CD4-positive, alpha-beta T cell treated with Interleukin-17A for 4 hours (primary cell): ENCODE measurements around the gene RPRD2.
A peak's percentile ranks its signal among the peaks of the same experiment; 100 is the strongest.
"Not testable (repeated sequence)": the region's sequence is repeated elsewhere in the genome, so short reads cannot be mapped to it uniquely, and the experiment has no call there.

Experiments used
- DNase-seq: peaks from one replicate; pipeline ENCODE4 v3.0.0-alpha.2; 2020; ENCODE audit warnings: mixed read lengths

RPRD2 gene

GRCh38 chr1:150392627-150393026 is 28.7 kb downstream of the RPRD2 start:
- no peak for DNase-seq

DNA sequence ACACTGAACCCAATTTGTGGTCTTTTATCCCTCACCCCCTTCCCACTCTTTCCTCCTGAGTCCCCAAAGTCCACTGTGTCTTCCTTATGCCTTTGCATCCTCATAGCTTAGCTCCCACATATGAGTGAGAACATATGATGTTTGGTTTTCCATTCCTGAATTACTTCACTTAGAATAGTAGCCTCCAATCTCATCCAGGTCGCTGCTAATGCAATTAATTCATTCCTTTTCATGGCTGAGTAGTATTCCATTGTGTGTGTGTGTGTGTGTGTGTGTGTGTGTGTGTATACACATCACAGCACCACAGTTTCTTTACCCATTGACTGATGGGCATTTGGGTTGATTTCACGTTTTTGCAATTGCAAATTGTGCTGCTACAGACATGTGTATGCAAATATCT is 31.2 kb downstream of the RPRD2 start:
- not testable (repeated sequence) for DNase-seq

GRCh38 chr1:150397392-150398032 is 33.6 kb downstream of the RPRD2 start:
- DNase-seq, result no peak

DNA sequence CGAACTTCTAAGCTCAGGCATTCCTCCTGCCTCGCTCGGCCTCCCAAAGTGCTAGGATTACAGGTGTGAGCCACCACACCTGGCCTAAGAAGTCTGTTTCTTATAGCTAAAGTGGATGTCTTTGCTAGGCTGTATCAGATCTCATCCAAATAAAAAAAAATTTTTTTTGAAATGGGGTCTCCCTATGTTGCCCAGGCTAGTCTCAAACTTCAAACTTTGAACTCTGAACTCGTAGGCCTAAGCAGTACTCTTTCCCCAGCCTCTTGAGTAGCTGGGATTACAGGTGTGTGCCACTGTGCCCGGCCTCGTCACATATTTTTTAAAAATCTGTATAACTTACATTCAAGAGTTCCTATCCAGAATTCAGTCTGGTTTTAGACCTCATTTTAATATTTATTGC is 40.5 kb downstream of the RPRD2 start:
- no peak for DNase-seq

DNA sequence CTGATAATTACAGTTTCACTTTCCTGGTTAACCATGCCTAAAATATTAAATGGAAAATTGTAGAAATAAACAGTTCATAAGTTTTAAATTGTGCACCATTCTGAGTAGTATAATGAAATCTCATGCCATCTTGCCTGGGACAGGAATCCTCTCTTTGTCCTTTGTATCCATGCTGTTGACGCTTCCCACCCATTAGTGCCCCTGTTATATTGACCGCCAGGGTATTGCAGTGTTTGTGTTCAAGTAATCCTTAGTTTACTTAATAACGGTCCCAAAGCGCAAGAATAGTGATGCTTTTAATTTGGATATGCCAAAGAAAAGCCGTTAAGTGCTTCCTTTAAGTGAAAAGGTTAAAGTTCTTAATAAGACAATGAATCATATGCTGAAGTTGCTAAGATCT is 41.7 kb downstream of the RPRD2 start:
- no peak for DNase-seq

- no peak for DNase-seq
Observed at GRCh38 chr1:150406483-150406882, 42.5 kb downstream of the RPRD2 start.

- no peak for DNase-seq
Observed at GRCh38 chr1:150407330-150407729, 43.4 kb downstream of the RPRD2 start.

DNA sequence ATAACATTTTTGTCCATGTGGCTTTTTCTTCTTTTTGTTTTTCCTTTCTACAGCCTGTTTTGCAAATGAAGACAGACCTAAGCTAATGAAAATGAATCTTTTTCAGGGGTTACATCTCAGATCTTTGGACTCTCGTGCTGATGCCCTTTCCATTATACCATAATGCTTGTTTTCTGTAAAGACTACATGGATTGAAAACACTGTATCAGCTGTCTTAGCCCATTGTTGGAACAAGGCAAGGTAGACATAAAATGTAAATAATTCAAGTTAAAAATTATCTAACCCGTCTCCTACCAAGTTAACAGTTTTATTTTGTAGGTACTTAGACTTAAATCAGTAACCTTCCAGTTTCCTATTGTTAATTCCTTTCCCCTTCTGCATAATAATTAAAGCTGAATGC is 44.9 kb downstream of the RPRD2 start:
- no peak for DNase-seq

- no peak for DNase-seq
Observed at GRCh38 chr1:150409504-150410362, 45.8 kb downstream of the RPRD2 start.

DNA sequence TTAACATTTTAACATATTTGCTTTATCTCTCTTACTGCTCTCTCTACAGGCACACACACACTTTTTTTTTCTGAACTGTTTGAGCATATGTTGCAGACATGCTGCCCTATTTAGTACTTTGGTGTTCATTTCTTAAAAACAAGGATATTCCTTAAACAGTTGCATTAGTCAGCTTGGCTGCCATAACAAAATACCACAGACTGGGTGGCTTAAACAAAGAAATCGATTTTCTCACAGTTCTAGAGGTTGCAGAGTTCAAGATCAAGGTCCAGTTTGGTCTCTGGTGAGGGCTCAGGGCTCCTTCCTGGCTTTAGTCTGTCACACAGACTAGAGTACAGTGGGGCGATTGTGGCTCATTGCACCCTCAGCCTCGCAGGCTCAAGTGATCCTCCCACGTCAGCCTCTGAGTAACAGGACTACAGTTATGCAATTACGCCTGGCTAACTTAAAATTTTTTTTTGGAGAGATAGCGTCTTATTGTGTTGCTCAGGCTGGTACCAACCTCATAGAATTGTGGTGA is 46.7 kb downstream of the RPRD2 start:
- DNase-seq, result no peak

DNA sequence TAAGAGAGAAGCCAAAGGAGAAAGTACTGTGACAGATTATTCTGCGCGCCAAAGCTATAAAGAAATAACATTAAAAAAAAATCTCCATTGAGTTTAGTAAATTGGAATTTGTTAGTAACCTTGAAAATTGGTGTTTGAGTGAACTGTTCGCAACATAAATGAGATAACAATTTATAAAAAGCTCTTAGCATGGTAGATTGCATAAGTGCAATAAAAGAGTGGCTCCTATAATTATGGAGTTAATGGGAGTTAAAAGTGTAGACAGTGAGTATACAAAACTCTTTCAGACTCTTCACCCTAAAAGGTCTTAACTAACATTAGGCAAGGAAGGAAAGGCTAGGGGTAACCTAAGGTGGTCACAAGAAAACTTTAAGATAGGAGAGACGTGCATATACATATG is 50.6 kb downstream of the RPRD2 start:
- no peak for DNase-seq

GRCh38 chr1:150415800-150416199 is 51.9 kb downstream of the RPRD2 start:
- no peak for DNase-seq

DNA sequence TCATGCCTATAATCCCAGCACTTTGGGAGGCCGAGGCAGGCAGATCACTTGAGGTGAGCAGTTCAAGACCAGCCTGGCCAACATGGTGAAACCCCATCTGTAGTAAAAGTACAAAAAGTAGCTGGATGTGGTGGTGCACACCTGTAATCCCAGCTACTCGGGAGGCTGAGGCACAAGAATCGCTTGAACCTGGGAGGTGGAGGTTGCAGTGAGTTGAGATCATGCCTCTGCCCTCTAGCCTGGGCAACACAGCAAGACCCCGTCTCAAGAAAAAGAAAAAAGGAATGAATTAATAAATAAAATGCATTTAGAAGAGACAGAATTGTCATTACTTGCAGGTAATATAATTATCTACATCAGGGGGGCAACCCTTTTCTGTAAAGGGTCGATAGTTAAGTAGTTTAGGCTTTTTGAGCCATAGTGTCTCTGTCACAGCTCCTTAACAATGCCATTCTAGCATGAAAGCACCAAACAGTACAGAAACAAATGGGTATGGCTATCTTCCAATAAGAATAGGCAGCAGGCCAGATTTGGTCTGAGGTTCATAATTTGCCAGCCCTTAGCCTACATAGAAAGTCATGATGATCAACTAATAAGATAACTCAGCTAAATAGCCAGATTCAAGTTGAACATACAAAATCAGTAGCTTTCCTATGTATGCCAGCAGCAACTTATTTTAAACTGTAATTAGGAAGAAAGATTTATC is 56.8 kb downstream of the RPRD2 start:
- DNase-seq, result no peak

GRCh38 chr1:150422541-150422940 is 58.6 kb downstream of the RPRD2 start:
- DNase-seq, result no peak

GRCh38 chr1:150429805-150430204 is 65.9 kb downstream of the RPRD2 start:
- DNase-seq, result no peak

GRCh38 chr1:150441121-150441520 is 77.2 kb downstream of the RPRD2 start:
- no peak for DNase-seq

GRCh38 chr1:150444232-150444631 is 80.3 kb downstream of the RPRD2 start:
- DNase-seq, result no peak

GRCh38 chr1:150456146-150456647 is 92.2 kb downstream of the RPRD2 start:
- DNase-seq, result no peak

GRCh38 chr1:150464422-150464826 is 100.5 kb downstream of the RPRD2 start:
- DNase-seq, result peak; percentile 77

DNA sequence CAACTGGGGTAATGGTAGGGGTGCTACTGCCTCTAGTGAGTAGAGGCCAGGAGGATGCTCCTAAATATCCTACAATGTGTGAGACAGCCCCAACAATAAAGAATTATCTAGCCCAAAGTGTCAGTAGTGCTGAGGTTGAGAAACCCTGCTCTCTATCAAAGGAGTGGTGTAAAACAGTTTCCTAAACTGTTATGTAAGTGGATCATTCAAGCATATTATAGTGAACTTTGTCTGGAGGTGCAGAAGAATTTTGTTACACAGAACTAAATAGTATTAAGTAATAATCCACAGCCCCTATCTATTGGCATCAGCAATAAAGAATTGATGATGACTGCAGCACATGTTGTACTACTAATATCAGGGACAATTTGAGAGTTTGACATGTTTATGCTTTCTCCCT is 103.0 kb downstream of the RPRD2 start:
- DNase-seq, result no peak

DNA sequence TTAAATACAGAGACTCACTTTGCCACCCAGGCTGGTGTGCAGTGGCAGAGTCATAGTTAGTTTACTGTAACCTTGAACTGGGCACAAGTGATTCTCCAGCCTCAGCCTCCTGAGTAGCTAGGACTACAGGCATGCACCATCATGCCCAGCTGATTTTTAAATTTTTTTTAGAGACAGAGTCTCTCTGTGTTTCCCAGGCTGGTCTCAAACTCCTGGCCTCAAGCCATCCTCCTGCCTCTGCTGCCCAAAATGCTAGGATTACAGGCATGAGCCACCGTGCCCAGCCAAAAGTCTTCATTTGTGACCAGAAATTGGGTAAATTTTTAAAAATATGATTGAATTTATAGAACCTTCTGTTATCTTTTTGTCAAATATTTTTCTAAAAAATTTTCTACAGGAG is 105.3 kb downstream of the RPRD2 start:
- no peak for DNase-seq

DNA sequence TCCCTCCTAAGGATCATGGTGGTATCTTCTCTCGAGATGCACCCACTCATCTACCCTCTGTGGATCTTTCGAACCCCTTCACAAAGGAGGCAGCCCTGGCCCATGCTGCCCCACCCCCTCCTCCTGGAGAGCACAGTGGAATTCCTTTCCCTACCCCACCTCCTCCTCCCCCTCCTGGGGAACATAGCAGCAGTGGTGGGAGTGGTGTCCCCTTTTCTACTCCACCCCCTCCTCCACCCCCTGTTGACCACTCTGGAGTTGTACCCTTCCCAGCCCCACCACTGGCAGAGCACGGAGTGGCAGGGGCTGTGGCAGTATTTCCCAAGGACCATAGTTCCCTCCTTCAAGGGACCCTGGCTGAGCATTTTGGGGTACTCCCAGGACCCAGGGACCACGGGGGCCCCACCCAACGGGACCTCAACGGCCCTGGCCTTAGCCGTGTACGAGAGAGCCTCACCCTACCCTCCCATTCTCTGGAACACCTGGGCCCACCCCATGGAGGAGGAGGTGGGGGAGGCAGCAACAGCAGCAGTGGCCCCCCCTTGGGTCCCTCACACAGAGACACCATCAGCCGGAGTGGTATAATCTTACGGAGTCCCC is 108.8 kb downstream of the RPRD2 start:
- DNase-seq, result no peak

DNA sequence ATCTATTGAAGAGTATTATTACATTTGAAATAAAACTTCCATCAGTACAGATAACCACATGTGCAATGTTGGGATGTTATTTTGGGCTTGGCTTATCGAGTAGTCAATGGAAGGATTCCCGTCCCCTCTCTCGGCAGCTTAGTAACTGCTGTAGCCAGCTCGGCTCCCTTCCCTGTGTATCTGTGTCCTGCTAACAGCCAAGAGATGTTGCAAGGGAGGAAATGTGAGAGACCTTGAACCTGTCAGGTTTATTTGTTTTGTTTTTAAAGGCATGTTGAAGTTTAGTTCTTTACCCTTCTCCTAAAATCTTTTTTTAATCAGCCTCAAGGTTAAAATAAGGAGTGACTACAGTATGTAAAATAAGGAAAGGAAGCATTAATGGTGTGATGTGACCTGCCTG is 109.7 kb downstream of the RPRD2 start:
- no peak for DNase-seq
